Caco-2 (cell line): ENCODE measurements around the gene CPA4. TPM values are rescaled to one million over a fixed set of nuclear protein-coding genes. Genes with fewer than 3 reads are reported as not detected.
A peak's percentile ranks its signal among the peaks of the same experiment; 100 is the strongest.

Source experiments
- BruUV-seq: library from RNA; stranded (reverse); fragments of 400-500 nt; replicated peaks from 2 replicates; lab custom pipeline; 2021; lab: Mats Ljungman, UMichigan
- CTCF ChIA-PET: fragments of 300-600 bp; sonication (Branson Sonifier 250); formaldehyde crosslinking; loops from one replicate; lab custom pipeline; 2022; ENCODE audit warnings: antibody characterized with exemption; lab: Charles Lee
- POLR2A ChIA-PET: fragments of 300-600 bp; sonication (Branson Sonifier 250); formaldehyde crosslinking; loops from one replicate; lab custom pipeline; 2022; ENCODE audit warnings: antibody characterized with exemption; lab: Charles Lee
- DNase-seq, 2 experiments: peaks; one replicate each; pipeline versions ENCODE4 v3.0.0 to v3.0.0-alpha.2; 2020 to 2022
- H3K27me3 ChIP-seq: replicated peaks from 2 replicates; pipeline ENCODE4 v1.6.0; 2011; ENCODE audit warnings: low read length; ENCODE audit not compliant: control insufficient read depth, insufficient read depth
- H3K36me3 ChIP-seq: 2 replicates; pipeline ENCODE4 v1.5.1; 2011; ENCODE audit warnings: low read length; ENCODE audit not compliant: control insufficient read depth, insufficient read depth
- H3K4me1 ChIP-seq: fragments of 250-450 bp; sonication (Bioruptor Pico); 2 replicates; pipeline ENCODE4 v1.5.1; 2020; ENCODE audit warnings: mild to moderate bottlenecking
- H3K4me3 ChIP-seq: 2 replicates; pipeline ENCODE4 v1.5.1; 2011; ENCODE audit warnings: low read depth, mild to moderate bottlenecking, control low read depth, low read length
- H3K9me3 ChIP-seq: fragments of 250-450 bp; sonication (Bioruptor Pico); 2 replicates; pipeline ENCODE4 v1.5.1; 2020; ENCODE audit warnings: mild to moderate bottlenecking, moderate library complexity
- H3K27ac Mint-ChIP-seq: one replicate; pipeline ENCODE4 v1.8.0; 2022; ENCODE audit warnings: mixed read lengths; ENCODE audit not compliant: unreplicated experiment
- H3K27me3 Mint-ChIP-seq: one replicate; pipeline ENCODE4 v1.8.0; 2022; ENCODE audit warnings: mixed read lengths; ENCODE audit not compliant: insufficient read depth, unreplicated experiment
- H3K36me3 Mint-ChIP-seq: one replicate; pipeline ENCODE4 v1.8.0; 2022; ENCODE audit warnings: mild to moderate bottlenecking, mixed read lengths; ENCODE audit not compliant: insufficient read depth, unreplicated experiment
- H3K4me1 Mint-ChIP-seq: one replicate; pipeline ENCODE4 v1.8.0; 2022; ENCODE audit warnings: low read depth, mixed read lengths; ENCODE audit not compliant: unreplicated experiment
- H3K4me3 Mint-ChIP-seq: one replicate; pipeline ENCODE4 v1.8.0; 2022; ENCODE audit warnings: mild to moderate bottlenecking, moderate library complexity, mixed read lengths; ENCODE audit not compliant: unreplicated experiment
- H3K9me3 Mint-ChIP-seq: one replicate; pipeline ENCODE4 v1.8.0; 2022; ENCODE audit warnings: mixed read lengths; ENCODE audit not compliant: unreplicated experiment
- intact Hi-C: fragments of 100-400 bp; cut with micrococcal nuclease; formaldehyde crosslinking; loops from one replicate; pipeline ENCODE4 v1.10.0; 2022; ENCODE audit not compliant: unreplicated experiment
- total RNA-seq: library from RNA; stranded (reverse); gene quantifications from 2 replicates; pipeline ENCODE4 v1.2.3, GENCODE V29; 2022
- TF ChIP-seq, protein P1 (sequence below), 2 experiments: fragments of 200-600 bp in 1 of 2; IDR thresholded peaks; 1 replicate in 1 of 2; 2 replicates in 1 of 2; pipeline versions ENCODE4 v1.5.1 to v1.8.0; 2011 to 2022; ENCODE audit warnings: antibody characterized with exemption in 1 of 2, control low read depth in 1 of 2, inconsistent platforms in 1 of 2, low read depth in 1 of 2, low read length in 1 of 2, mild to moderate bottlenecking in 1 of 2, moderate library complexity in 1 of 2; ENCODE audit not compliant: insufficient read depth in 1 of 2, severe bottlenecking in 1 of 2, unreplicated experiment in 1 of 2

The CPA4 gene
- total RNA-seq, 1 experiment from 2014 or later, result 0.59 TPM

- no TSS peak for BruUV-seq
- Histone ChIP-seq H3K4me3 (no peak overlapping the region), H3K36me3 (no peaks in the 10 kb centered on the region), H3K9me3 (no peaks in the 10 kb centered on the region), H3K27me3 (no peaks in the 10 kb centered on the region), H3K4me1 (no peaks in the 10 kb centered on the region; the same call in 1 of the 2 replicates)
- TF ChIP-seq, protein P1, sequence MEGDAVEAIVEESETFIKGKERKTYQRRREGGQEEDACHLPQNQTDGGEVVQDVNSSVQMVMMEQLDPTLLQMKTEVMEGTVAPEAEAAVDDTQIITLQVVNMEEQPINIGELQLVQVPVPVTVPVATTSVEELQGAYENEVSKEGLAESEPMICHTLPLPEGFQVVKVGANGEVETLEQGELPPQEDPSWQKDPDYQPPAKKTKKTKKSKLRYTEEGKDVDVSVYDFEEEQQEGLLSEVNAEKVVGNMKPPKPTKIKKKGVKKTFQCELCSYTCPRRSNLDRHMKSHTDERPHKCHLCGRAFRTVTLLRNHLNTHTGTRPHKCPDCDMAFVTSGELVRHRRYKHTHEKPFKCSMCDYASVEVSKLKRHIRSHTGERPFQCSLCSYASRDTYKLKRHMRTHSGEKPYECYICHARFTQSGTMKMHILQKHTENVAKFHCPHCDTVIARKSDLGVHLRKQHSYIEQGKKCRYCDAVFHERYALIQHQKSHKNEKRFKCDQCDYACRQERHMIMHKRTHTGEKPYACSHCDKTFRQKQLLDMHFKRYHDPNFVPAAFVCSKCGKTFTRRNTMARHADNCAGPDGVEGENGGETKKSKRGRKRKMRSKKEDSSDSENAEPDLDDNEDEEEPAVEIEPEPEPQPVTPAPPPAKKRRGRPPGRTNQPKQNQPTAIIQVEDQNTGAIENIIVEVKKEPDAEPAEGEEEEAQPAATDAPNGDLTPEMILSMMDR (IDR thresholded peaks at IDR 0.05; ENCODE audit: insufficient read depth in 1 of 2, low read depth in 1 of 2, low read length in 1 of 2, severe bottlenecking in 1 of 2, unreplicated experiment in 1 of 2), result no peak
- no peak for DNase-seq
- peaks cover 1% of the 10 kb centered on the region for H3K4me1 Mint-ChIP-seq
- CTCF ChIA-PET, result no interaction called here
- intact Hi-C loops, result no loop called here
- no peaks in the 10 kb centered on the region for H3K9me3 Mint-ChIP-seq
- no peaks in the 10 kb centered on the region for H3K27me3 Mint-ChIP-seq
- H3K27ac Mint-ChIP-seq, result no peak overlapping the region
- POLR2A ChIA-PET, result no interaction called here
- no peak overlapping the region for H3K4me3 Mint-ChIP-seq
- H3K36me3 Mint-ChIP-seq, result no peaks in the 10 kb centered on the region
Measured at GRCh38 chr7:130324306-130324943, 31.5 kb downstream of the CPA4 start.

GRCh38 chr7:130329681-130330080 is 36.7 kb downstream of the CPA4 start:
- Histone ChIP-seq H3K9me3 (no peaks in the 10 kb centered on the region), H3K36me3 (no peaks in the 10 kb centered on the region), H3K4me1 (peaks cover 9% of the 10 kb centered on the region), H3K27me3 (no peaks in the 10 kb centered on the region), H3K4me3 (no peak overlapping the region)
- ChIA-PET CTCF (interaction anchor here (1.3 kb wide), 1 partner anchor 112 kb away, joined by 4 read pairs; no protein-coding TSS in a partner anchor), POLR2A (no interaction called here)
- Mint-ChIP-seq H3K4me1 (peaks cover 13% of the 10 kb centered on the region), H3K27me3 (no peaks in the 10 kb centered on the region), H3K4me3 (no peak overlapping the region), H3K36me3 (no peaks in the 10 kb centered on the region), H3K9me3 (no peaks in the 10 kb centered on the region), H3K27ac (peak overlapping the region; percentile 3)
- DNase-seq, result peak in 1 of 2 experiments; percentile 43
- TF ChIP-seq, protein P1 (IDR thresholded peaks at IDR 0.05; ENCODE audit: insufficient read depth in 1 of 2, low read depth in 1 of 2, low read length in 1 of 2, severe bottlenecking in 1 of 2, unreplicated experiment in 1 of 2), result no peak
- intact Hi-C loops, result no loop called here
- no TSS peak for BruUV-seq

- Mint-ChIP-seq H3K36me3 (no peaks in the 10 kb centered on the region), H3K4me3 (no peak overlapping the region), H3K9me3 (no peaks in the 10 kb centered on the region), H3K27me3 (no peaks in the 10 kb centered on the region), H3K27ac (no peak overlapping the region), H3K4me1 (peaks cover 17% of the 10 kb centered on the region)
- TF ChIP-seq, protein P1 (IDR thresholded peaks at IDR 0.05; ENCODE audit: insufficient read depth in 1 of 2, low read depth in 1 of 2, low read length in 1 of 2, severe bottlenecking in 1 of 2, unreplicated experiment in 1 of 2), result no peak
- no peaks in the 10 kb centered on the region for H3K9me3 ChIP-seq
- POLR2A ChIA-PET, result no interaction called here
- intact Hi-C loops, result no loop called here
- no peaks in the 10 kb centered on the region for H3K36me3 ChIP-seq
- BruUV-seq, result no TSS peak
- H3K27me3 ChIP-seq, result no peaks in the 10 kb centered on the region
- no peak for DNase-seq
- no peak overlapping the region for H3K4me3 ChIP-seq
- peaks cover 9% of the 10 kb centered on the region for H3K4me1 ChIP-seq
- CTCF ChIA-PET, result no interaction called here
Measured at GRCh38 chr7:130332259-130333053, 39.5 kb downstream of the CPA4 start.
